T-cell (primary cell): ENCODE measurements around the gene FLT1. TPM values are rescaled to one million over a fixed set of nuclear protein-coding genes. Genes with fewer than 3 reads are reported as not detected.

Source experiments
- ATAC-seq, 4 experiments: fragments of 200-7000 bp in 3 of 4; fragments of 150-1000 bp in 1 of 4; cut with Tn5 transposase; replicated peaks in 1 of 4; 1 replicate in 3 of 4; 2 replicates in 1 of 4; pipeline ENCODE4 v1.10.0; 2021; ENCODE audit warnings: moderate library complexity in 3 of 4, mild to moderate bottlenecking in 2 of 4, moderate number of reproducible peaks in 1 of 4
- CTCF ChIA-PET, 2 donors: fragments of 300-600 bp; sonication (Branson Sonifier 250); formaldehyde crosslinking; loops; one replicate each; lab custom pipeline; 2022; ENCODE audit warnings: antibody characterized with exemption in 2 of 2; lab: Charles Lee
- POLR2A ChIA-PET, 2 donors: fragments of 300-600 bp; sonication (Branson Sonifier 250); formaldehyde crosslinking; loops; one replicate each; lab custom pipeline; 2022; ENCODE audit warnings: antibody characterized with exemption in 2 of 2; lab: Charles Lee
- DNase-seq, 35 experiments: peaks; one replicate each; pipeline versions ENCODE4 v3.0.0 to v3.0.0-alpha.2; 2013 to 2023
- H3K27ac ChIP-seq: one replicate; pipeline ENCODE4 v1.5.1; 2013; ENCODE audit warnings: low read length
- H3K27me3 ChIP-seq, 2 experiments: replicated peaks in 1 of 2; 1 replicate in 1 of 2; 2 replicates in 1 of 2; pipeline versions ENCODE4 v1.6.1 to v1.7.0; 2013; ENCODE audit warnings: low read length in 1 of 2, mixed read lengths in 1 of 2; ENCODE audit not compliant: control insufficient read depth in 2 of 2, insufficient read depth in 2 of 2; ENCODE audit errors: extremely low read depth in 1 of 2
- H3K36me3 ChIP-seq, 2 donors: 1 replicate in 1 of 2; 2 replicates in 1 of 2; pipeline versions ENCODE4 v1.6.1 to v1.7.0; 2013; ENCODE audit warnings: low read length in 1 of 2; ENCODE audit not compliant: control insufficient read depth in 2 of 2, insufficient read depth in 1 of 2; ENCODE audit errors: extremely low read depth in 1 of 2
- H3K4me1 ChIP-seq, 2 experiments: 1 replicate in 1 of 2; 2 replicates in 1 of 2; pipeline versions ENCODE4 v1.6.1 to v1.7.0; 2013; ENCODE audit warnings: low read length in 2 of 2, mixed read lengths in 1 of 2; ENCODE audit not compliant: insufficient read depth in 2 of 2, control insufficient read depth in 1 of 2; ENCODE audit errors: extremely low read depth in 1 of 2
- H3K4me3 ChIP-seq, 2 donors: 1 replicate in 1 of 2; 2 replicates in 1 of 2; pipeline versions ENCODE4 v1.5.1 to v1.7.0; 2013; ENCODE audit warnings: mild to moderate bottlenecking in 2 of 2, low read length in 1 of 2, moderate library complexity in 1 of 2; ENCODE audit not compliant: control insufficient read depth in 1 of 2; ENCODE audit errors: extremely low read depth in 1 of 2
- H3K9me3 ChIP-seq: 2 replicates; pipeline ENCODE4 v1.7.0; 2013
- H3K27ac Mint-ChIP-seq, 2 donors: one replicate each; pipeline ENCODE4 v1.8.0; 2020 to 2021; ENCODE audit warnings: mild to moderate bottlenecking in 2 of 2, mixed read lengths in 2 of 2
- H3K27me3 Mint-ChIP-seq, 2 donors: one replicate each; pipeline ENCODE4 v1.8.0; 2021 to 2022; ENCODE audit warnings: mixed read lengths in 2 of 2
- H3K36me3 Mint-ChIP-seq: one replicate; pipeline ENCODE4 v1.8.0; 2021; ENCODE audit warnings: mixed read lengths
- H3K4me1 Mint-ChIP-seq, 3 donors: one replicate each; pipeline ENCODE4 v1.8.0; 2020 to 2022; ENCODE audit warnings: mixed read lengths in 3 of 3, mild to moderate bottlenecking in 1 of 3
- H3K4me3 Mint-ChIP-seq, 3 donors: one replicate each; pipeline ENCODE4 v1.8.0; 2020 to 2022; ENCODE audit warnings: mild to moderate bottlenecking in 3 of 3, mixed read lengths in 3 of 3, moderate library complexity in 3 of 3
- H3K9me3 Mint-ChIP-seq, 3 donors: one replicate each; pipeline ENCODE4 v1.8.0; 2020 to 2022; ENCODE audit warnings: mixed read lengths in 3 of 3
- WGBS: methylation state at CpG from one replicate; pipeline ENCODE4 v1.1.5; 2013; ENCODE audit warnings: missing lambda C conversion rate; ENCODE audit not compliant: insufficient coverage; 5-methylcytosine and 5-hydroxymethylcytosine counted together
- total RNA-seq, 35 experiments: library from RNA in 6 of 35; stranded (reverse) in 6 of 35; fragments of 120-200 nt in 1 of 35; gene quantifications; one replicate each; pipeline versions ENCODE4 v1.2.1 to v1.2.4 and lab custom pipeline; 2013 to 2026

The FLT1 gene
- total RNA-seq, 5 donors from 2014 or later (not counting 1 experiment from before 2014, with no cell fraction given), result 0.56 to 2.9 (median 1.6) TPM

DNA sequence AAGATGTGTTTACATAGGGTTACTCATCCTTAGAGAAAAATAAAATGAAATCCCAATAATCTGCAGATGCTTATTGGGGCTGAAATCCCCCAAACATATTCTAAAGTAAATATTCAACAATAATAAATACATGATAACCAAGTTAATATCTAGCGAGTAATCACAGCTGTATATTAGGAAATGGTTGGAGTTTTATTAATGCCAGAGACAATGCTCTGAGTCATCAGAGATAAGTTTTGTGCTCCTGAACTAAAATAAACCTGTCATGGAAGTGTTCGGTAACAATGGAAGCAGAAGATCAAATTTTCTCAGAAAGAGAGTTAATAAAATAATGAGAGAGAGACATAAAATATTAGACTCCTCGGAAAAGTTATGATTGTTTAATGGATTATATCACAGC, 31.4 kb downstream of the FLT1 start:
- ChIA-PET POLR2A (no interaction called here), CTCF (interaction anchor here in 1 of 2 donors (0.6 kb wide), 1 partner anchor 13 kb away, joined by 3 read pairs; no protein-coding TSS in a partner anchor)
- Mint-ChIP-seq H3K27ac (no peak overlapping the region), H3K27me3 (peaks cover 3 to 5% of the 10 kb centered on the region in 2 donors), H3K4me3 (no peak overlapping the region), H3K9me3 (no peaks in the 10 kb centered on the region), H3K36me3 (no peaks in the 10 kb centered on the region), H3K4me1 (no peaks in the 10 kb centered on the region)
- no peaks in the 10 kb centered on the region for H3K4me1 ChIP-seq
- ATAC-seq (no peak), DNase-seq (no peak)
- H3K4me3 ChIP-seq, result no peak overlapping the region
- H3K27me3 ChIP-seq, result peaks cover 0 to 3% of the 10 kb centered on the region in 2 experiments
- no peak overlapping the region for H3K27ac ChIP-seq
- no CpG with 5 or more reads among the region's 3 CpGs for WGBS
- no peaks in the 10 kb centered on the region for H3K9me3 ChIP-seq
- no peaks in the 10 kb centered on the region for H3K36me3 ChIP-seq

GRCh38 chr13:28459911-28460310, 35.0 kb downstream of the FLT1 start:
- no peaks in the 10 kb centered on the region for H3K9me3 ChIP-seq
- ChIA-PET CTCF (no interaction called here), POLR2A (no interaction called here)
- H3K4me3 ChIP-seq, result no peak overlapping the region
- no peak for DNase-seq
- H3K27me3 ChIP-seq, result peaks cover 0 to 3% of the 10 kb centered on the region in 2 experiments
- H3K27me3 Mint-ChIP-seq, result peaks cover 3 to 6% of the 10 kb centered on the region in 2 donors
- H3K4me1 Mint-ChIP-seq, result no peaks in the 10 kb centered on the region
- H3K27ac Mint-ChIP-seq, result no peak overlapping the region
- H3K4me3 Mint-ChIP-seq, result no peak overlapping the region
- no peak overlapping the region for H3K27ac ChIP-seq
- H3K36me3 Mint-ChIP-seq, result no peaks in the 10 kb centered on the region
- no peaks in the 10 kb centered on the region for H3K9me3 Mint-ChIP-seq
- no CpG with 5 or more reads among the region's 4 CpGs for WGBS
- no peaks in the 10 kb centered on the region for H3K4me1 ChIP-seq
- no peak for ATAC-seq
- no peaks in the 10 kb centered on the region for H3K36me3 ChIP-seq

- Histone ChIP-seq H3K27ac (no peak overlapping the region), H3K9me3 (no peaks in the 10 kb centered on the region), H3K36me3 (no peaks in the 10 kb centered on the region), H3K27me3 (peaks cover 0 to 3% of the 10 kb centered on the region in 2 experiments), H3K4me3 (no peak overlapping the region), H3K4me1 (no peaks in the 10 kb centered on the region)
- WGBS, result no CpG with 5 or more reads among the region's 2 CpGs
- CTCF ChIA-PET, result no interaction called here
- Mint-ChIP-seq H3K9me3 (no peaks in the 10 kb centered on the region), H3K4me1 (no peaks in the 10 kb centered on the region), H3K27me3 (peaks cover 3 to 8% of the 10 kb centered on the region in 2 donors), H3K27ac (no peak overlapping the region), H3K36me3 (no peaks in the 10 kb centered on the region), H3K4me3 (no peak overlapping the region)
- POLR2A ChIA-PET, result no interaction called here
- no peak for ATAC-seq
- DNase-seq, result no peak
These were observed 36.3 kb downstream of the FLT1 start for GRCh38 chr13:28458608-28459007.

DNA sequence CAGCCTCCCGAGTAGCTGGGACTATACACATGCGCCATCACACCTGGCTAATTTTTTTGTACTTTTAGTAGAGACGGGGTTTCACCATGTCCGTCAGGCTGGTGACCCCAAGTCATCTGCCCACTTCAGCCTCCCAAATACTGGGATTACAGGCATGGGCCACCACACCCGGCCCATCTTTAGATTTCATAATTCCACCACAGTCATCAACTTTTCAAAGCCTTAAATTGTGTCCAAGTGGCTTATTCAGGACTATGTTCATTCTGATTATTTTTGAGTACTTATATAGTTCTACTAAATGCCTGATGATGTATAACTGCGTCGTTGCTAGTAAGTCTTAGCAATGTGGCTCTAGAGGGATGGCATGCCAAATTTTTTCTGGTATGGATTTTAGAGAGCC, 36.9 kb downstream of the FLT1 start:
- 94% methylated on average over 3 of the region's 7 CpGs for WGBS
- Histone ChIP-seq H3K27me3 (peaks cover 0 to 3% of the 10 kb centered on the region in 2 experiments), H3K27ac (no peak overlapping the region), H3K4me3 (no peak overlapping the region), H3K36me3 (no peaks in the 10 kb centered on the region), H3K4me1 (no peaks in the 10 kb centered on the region), H3K9me3 (no peaks in the 10 kb centered on the region)
- H3K36me3 Mint-ChIP-seq, result no peaks in the 10 kb centered on the region
- DNase-seq (no peak), ATAC-seq (no peak)
- ChIA-PET POLR2A (no interaction called here), CTCF (no interaction called here)
- H3K4me3 Mint-ChIP-seq, result no peak overlapping the region
- H3K27me3 Mint-ChIP-seq, result peaks cover 3 to 10% of the 10 kb centered on the region in 2 donors
- H3K4me1 Mint-ChIP-seq, result no peaks in the 10 kb centered on the region
- no peak overlapping the region for H3K27ac Mint-ChIP-seq
- no peaks in the 10 kb centered on the region for H3K9me3 Mint-ChIP-seq

DNA sequence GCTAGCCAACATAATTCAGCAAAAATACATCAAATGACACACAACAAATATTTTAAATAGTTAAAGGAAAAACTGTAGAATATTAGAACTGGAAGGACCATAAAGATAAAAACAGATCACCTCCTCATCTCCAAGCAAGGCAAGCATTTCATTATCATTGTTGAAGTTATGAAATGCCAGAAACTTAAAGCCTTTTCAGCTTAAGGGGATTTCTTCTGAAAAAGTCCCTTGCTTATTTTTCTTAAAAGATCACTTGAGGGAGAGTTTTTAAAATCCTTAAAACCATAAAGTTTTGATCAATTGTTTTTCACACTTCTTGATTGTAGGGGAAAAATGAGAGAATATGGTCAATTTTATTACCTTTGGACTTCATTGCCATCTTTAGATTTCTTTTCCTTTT, 37.4 kb downstream of the FLT1 start:
- Histone ChIP-seq H3K36me3 (no peaks in the 10 kb centered on the region), H3K27ac (no peak overlapping the region), H3K4me1 (no peaks in the 10 kb centered on the region), H3K4me3 (no peak overlapping the region), H3K27me3 (peaks cover 0 to under 1% of the 10 kb centered on the region in 2 experiments), H3K9me3 (no peaks in the 10 kb centered on the region)
- ATAC-seq (no peak), DNase-seq (no peak)
- Mint-ChIP-seq H3K27ac (no peak overlapping the region), H3K27me3 (peaks cover 0 to 8% of the 10 kb centered on the region in 2 donors), H3K4me3 (no peak overlapping the region), H3K36me3 (no peaks in the 10 kb centered on the region), H3K9me3 (no peaks in the 10 kb centered on the region), H3K4me1 (no peaks in the 10 kb centered on the region)
- CTCF ChIA-PET, result no interaction called here
- POLR2A ChIA-PET, result no interaction called here

GRCh38 chr13:28455580-28456194, 39.2 kb downstream of the FLT1 start:
- ATAC-seq, result no peak
- POLR2A ChIA-PET, result no interaction called here
- Histone ChIP-seq H3K27me3 (peaks cover 0 to 4% of the 10 kb centered on the region in 2 experiments), H3K36me3 (no peaks in the 10 kb centered on the region), H3K4me3 (no peak overlapping the region), H3K9me3 (no peaks in the 10 kb centered on the region), H3K4me1 (no peaks in the 10 kb centered on the region), H3K27ac (no peak overlapping the region)
- H3K36me3 Mint-ChIP-seq, result no peaks in the 10 kb centered on the region
- DNase-seq, result no peak
- CTCF ChIA-PET, result no interaction called here
- 80% methylated on average over 2 of the region's 3 CpGs for WGBS
- no peak overlapping the region for H3K27ac Mint-ChIP-seq
- peaks cover 0 to 10% of the 10 kb centered on the region in 2 donors for H3K27me3 Mint-ChIP-seq
- H3K9me3 Mint-ChIP-seq, result no peaks in the 10 kb centered on the region
- no peaks in the 10 kb centered on the region for H3K4me1 Mint-ChIP-seq
- no peak overlapping the region for H3K4me3 Mint-ChIP-seq

GRCh38 chr13:28452755-28453154, 42.2 kb downstream of the FLT1 start:
- DNase-seq, result no peak
- ATAC-seq, result no peak
- Mint-ChIP-seq H3K4me3 (no peak overlapping the region), H3K9me3 (peaks cover 0 to 12% (median 5%) of the 10 kb centered on the region in 3 donors), H3K27me3 (peaks cover 0 to 17% of the 10 kb centered on the region in 2 donors), H3K36me3 (no peaks in the 10 kb centered on the region), H3K27ac (no peak overlapping the region), H3K4me1 (no peaks in the 10 kb centered on the region)
- Histone ChIP-seq H3K4me3 (no peak overlapping the region), H3K27me3 (peaks cover 0 to 4% of the 10 kb centered on the region in 2 experiments), H3K36me3 (peaks cover 0 to 2% of the 10 kb centered on the region in 2 donors), H3K4me1 (no peaks in the 10 kb centered on the region), H3K27ac (no peak overlapping the region), H3K9me3 (peaks cover 4% of the 10 kb centered on the region)
- ChIA-PET POLR2A (no interaction called here), CTCF (no interaction called here)
